GM19452 (cell line): ENCODE data around the gene KIF5A.
"Not testable (repeated sequence)": the region's sequence is repeated elsewhere in the genome, so short reads cannot be mapped to it uniquely, and the experiment has no call there.

Source experiments
- ATAC-seq: cut with Tn5 transposase; IDR thresholded peaks from one replicate; pipeline ENCODE4 v1.9.1; 2021; ENCODE audit not compliant: unreplicated experiment

KIF5A gene

DNA sequence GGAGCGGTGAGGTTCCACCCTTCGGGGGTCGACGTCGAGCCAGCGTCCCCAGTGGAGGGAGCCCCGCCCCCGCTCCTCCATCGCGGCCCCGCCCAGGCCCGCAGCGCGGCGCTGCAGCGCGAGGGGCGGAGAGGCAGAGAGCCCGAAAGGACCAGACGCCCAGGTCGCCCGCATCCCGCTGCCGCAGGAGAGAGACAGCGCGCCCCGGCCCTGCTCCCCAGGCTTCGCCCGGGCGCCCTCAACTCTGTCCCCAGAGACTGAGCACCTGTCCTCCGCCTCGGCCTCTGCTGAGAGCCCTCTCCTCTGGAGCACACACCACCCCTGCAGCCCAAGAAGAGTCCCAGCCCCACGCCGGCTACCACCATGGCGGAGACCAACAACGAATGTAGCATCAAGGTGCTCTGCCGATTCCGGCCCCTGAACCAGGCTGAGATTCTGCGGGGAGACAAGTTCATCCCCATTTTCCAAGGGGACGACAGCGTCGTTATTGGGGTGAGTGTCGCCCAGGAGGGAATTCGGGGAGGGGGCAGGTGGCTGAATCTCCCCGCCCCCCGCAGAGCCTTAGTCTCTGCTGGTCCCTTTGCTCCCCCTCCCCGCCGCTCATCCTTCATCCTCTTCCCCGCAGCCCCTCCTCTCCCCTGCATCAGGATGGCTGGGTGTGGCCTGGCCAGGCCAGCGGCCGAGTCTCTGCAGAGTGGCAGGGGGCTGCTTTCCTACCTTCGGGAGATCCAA, at the start of gene KIF5A:
Gene KIF5A (plus strand): TSS at position 136 of the 732 bp plus-strand sequence. CDS start 228 bp downstream, at position 364.
- no peak for ATAC-seq

- ATAC-seq, result no peak
Observed at GRCh38 chr12:57500213-57500612, 49.6 kb upstream of the KIF5A start.

- not testable (repeated sequence) for ATAC-seq
Observed at GRCh38 chr12:57502311-57502969, 47.4 kb upstream of the KIF5A start.

GRCh38 chr12:57506541-57506940, 43.3 kb upstream of the KIF5A start:
- ATAC-seq, result not testable (repeated sequence)

DNA sequence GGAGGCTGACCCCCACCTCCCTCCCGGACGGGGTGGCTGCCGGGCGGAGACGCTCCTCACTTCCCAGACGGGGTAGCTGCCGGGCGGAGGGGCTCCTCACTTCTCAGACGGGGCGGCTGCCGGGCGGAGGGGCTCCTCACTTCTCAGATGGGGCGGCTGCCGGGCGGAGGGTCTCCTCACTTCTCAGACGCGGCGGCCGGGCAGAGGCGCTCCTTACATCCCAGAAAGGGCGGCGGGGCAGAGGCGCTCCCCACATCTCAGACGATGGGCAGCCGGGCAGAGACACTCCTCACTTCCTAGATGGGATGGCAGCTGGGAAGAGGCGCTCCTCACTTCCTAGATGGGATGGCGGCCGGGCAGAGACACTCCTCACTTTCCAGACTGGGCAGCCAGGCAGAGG, 42.0 kb upstream of the KIF5A start:
- not testable (repeated sequence) for ATAC-seq

GRCh38 chr12:57511161-57511560, 38.7 kb upstream of the KIF5A start:
- ATAC-seq, result no peak

GRCh38 chr12:57511588-57512325, 38.1 kb upstream of the KIF5A start:
- ATAC-seq, result no peak

- no peak for ATAC-seq
Observed at GRCh38 chr12:57512665-57513064, 37.2 kb upstream of the KIF5A start.

DNA sequence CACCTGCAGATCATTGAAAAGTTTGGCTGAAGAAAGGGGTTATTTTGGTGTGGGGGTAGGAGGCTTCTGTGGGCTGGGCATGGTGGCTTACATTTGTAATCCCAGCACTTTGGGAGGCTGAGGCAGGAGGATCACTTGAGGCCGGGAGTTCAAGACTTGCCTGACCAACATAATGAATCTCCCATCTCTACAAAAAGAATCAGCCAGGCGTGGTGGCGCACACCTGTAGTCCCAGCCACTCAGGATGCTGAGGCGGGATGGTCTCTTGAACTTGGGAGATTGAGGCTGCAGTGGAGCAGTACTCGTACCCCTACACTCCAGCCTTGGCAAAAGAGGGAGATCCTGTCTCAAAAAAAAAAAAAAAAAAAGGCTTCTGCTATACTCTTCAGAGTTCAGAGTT, 36.6 kb upstream of the KIF5A start:
- ATAC-seq, result no peak

GRCh38 chr12:57513677-57514076, 36.2 kb upstream of the KIF5A start:
- ATAC-seq, result not testable (repeated sequence)

- ATAC-seq, result not testable (repeated sequence)
Observed at GRCh38 chr12:57514246-57514645, 35.6 kb upstream of the KIF5A start.

GRCh38 chr12:57514720-57515407, 35.0 kb upstream of the KIF5A start:
- ATAC-seq, result no peak

DNA sequence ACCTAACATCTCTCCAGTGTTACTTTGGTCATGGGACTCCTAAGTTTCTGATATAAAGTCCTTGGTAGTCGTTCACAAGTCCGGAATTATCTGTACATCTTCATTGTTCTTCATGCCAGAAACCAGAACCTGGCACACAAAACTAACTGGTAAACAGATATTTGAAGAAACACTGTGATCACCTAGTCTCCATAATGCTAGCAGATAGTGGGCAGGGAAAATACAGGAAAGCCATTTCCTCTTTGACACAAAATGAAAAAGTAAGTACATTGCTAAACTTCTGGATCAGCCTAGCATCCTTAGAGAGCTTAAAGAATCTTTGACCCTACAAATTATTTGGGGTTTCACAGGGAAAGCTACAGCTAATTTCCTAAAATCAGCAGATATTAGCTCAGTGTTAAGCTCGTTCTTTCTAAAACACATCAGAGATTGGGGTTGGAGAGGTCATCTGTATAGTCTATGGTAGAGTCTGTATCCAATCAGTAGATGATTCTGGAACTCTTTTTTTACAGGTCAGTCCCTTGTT, 34.4 kb upstream of the KIF5A start:
- no peak for ATAC-seq

- no peak for ATAC-seq
Observed at GRCh38 chr12:57515934-57516541, 33.8 kb upstream of the KIF5A start.

DNA sequence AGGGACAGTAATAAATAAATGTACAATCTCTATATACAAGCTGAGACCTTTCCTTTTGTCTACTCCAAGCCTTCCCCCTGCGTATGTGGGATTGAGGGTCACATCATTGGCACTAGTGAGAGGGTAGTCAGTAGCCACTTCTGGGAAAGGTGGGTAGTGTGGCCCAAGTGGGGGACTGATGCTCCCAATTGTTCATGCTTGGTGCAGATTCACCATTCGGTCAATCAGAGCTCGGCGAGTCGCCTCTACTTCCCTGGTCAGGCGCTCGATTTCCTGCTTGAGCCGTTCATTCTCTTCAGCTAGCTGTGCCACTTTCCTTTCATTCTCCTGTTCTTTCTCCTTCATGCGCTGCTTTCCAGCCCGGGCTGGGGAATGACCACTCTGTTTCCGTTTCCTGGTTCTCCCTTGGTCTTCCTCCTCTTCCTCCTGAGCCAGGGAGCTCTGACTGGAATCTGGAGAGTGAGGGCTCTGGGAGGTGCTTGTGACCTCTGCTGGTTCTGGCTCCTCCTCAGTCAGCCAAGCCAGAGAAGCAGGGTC, 33.2 kb upstream of the KIF5A start:
- no peak for ATAC-seq

- ATAC-seq, result no peak
Observed at GRCh38 chr12:57517187-57517586, 32.7 kb upstream of the KIF5A start.

GRCh38 chr12:57517718-57518117, 32.1 kb upstream of the KIF5A start:
- not testable (repeated sequence) for ATAC-seq

DNA sequence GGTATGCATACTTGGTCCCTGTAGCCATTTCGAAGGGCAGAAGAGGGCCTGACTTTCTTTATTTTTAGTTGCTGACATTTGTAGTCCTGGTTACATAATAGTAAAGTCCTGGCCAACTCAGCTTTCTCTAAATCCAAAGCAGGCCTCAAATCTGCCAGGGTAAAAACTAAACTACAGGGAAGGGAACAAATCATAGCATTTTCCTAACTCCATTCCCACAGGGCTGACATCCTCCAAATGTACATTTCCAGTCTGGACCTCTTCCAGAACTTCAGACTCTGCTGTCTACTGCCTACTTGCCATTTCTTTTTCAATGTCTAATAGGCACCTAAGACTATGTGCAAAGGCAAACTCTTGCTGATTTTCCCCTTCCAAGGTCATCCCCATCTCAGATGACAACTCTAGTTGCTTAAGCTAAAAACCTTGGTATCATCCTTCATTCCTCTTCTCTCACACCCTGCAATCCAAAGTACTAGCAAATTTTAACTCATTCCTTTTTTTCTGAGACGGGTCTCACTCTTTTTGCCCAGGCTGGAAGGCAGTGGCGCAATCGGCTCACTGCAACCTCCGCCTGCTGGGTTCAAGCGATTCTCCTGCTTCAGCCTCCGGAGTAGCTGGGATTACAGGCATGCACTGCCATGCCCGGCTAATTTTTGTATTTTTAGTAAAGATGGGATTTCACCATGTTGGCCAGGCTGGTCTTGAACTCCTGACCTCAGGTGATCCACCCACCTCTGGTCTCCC, 31.5 kb upstream of the KIF5A start:
- no peak for ATAC-seq

GRCh38 chr12:57518920-57519795, 30.7 kb upstream of the KIF5A start:
- no peak for ATAC-seq
